Retinal pigment epithelial cell (primary cell): ENCODE data around the gene ANAPC15.
A peak's percentile ranks its signal among the peaks of the same experiment; 100 is the strongest.

Source experiments
- DNase-seq: peaks from one replicate; pipeline ENCODE4 v3.0.0-alpha.2; 2010; ENCODE audit warnings: low read depth
- H3K4me3 ChIP-seq: 2 replicates; pipeline ENCODE4 v1.5.1; 2011; ENCODE audit warnings: mild to moderate bottlenecking, low read length, control low read depth, moderate library complexity
- TF ChIP-seq, protein P1 (sequence below): conservative IDR thresholded peaks from 2 replicates; pipeline ENCODE4 v1.5.1; 2011; ENCODE audit warnings: low read depth, low read length, control low read depth, inconsistent platforms

Gene ANAPC15

DNA sequence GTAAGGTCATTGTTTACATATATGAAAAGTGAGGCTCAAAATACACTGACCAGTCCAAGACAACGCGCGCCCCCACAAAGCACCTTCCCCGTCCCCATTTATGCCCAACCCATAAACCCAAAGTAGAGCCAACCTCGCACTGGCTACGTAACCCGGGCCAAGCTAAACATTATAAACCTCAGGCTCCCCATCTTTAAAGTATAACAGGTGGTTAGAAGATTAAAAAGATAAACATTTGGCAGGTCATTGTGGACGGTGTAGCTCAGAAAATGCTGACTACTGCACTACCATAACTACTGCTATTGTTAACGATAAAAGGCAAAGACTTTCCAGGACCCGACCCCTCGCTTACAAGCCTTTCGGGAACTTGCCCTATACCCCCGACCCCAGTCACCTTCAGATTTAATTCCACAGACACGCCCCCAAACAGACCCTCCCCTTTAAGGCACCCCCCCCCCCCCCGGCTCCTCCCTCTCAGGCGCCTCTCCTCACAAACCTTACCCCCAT, 32.6 kb downstream of the ANAPC15 start:
- DNase-seq: no peak
- TF ChIP-seq, protein P1, sequence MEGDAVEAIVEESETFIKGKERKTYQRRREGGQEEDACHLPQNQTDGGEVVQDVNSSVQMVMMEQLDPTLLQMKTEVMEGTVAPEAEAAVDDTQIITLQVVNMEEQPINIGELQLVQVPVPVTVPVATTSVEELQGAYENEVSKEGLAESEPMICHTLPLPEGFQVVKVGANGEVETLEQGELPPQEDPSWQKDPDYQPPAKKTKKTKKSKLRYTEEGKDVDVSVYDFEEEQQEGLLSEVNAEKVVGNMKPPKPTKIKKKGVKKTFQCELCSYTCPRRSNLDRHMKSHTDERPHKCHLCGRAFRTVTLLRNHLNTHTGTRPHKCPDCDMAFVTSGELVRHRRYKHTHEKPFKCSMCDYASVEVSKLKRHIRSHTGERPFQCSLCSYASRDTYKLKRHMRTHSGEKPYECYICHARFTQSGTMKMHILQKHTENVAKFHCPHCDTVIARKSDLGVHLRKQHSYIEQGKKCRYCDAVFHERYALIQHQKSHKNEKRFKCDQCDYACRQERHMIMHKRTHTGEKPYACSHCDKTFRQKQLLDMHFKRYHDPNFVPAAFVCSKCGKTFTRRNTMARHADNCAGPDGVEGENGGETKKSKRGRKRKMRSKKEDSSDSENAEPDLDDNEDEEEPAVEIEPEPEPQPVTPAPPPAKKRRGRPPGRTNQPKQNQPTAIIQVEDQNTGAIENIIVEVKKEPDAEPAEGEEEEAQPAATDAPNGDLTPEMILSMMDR: no peak

DNA sequence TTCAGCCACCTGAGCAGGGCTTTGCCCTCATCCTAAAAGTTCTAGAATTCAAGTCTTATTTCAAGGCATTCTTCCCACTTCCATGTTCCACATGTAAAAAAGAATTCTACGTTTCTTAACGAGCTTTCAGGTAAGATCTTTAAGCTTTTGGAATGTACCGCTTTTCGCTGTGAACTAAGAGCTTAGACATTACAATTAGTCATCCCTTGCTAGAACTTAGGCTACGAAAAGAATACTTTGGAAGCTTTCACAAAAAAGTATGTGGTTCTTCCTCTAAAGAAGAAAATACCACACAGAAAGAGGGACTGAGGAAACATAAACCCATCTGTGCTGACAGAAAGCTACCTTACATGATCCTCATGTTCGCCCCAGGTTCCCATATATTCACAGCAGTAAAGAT, 34.0 kb downstream of the ANAPC15 start:
- H3K4me3 ChIP-seq: peak overlapping the region; percentile 69
- no peak for DNase-seq
- TF ChIP-seq, protein P1: no peak

More for the DNA sequence above, 32.6 kb downstream of the ANAPC15 start:
- peak overlapping the region; percentile 69 for H3K4me3 ChIP-seq

DNA sequence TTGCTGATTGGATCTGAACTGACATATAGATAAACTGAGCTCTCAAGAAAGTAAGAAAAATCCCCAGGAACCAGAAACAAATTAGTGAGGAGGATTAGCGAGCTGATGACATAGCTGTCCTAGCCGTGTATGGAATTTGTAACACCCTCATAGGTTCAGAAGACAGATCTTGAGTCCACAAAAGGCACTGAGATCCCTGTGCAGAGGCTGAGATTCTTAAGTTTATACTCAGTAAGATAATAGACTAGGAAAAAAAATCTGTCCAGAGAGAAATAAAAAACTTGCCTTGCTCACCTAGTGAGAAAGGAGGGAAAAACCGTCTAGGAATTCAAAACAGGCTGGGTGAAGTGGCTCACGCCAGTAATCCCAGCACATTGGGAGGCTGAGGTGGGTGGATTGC, 36.7 kb downstream of the ANAPC15 start:
- H3K4me3 ChIP-seq: no peak overlapping the region
- TF ChIP-seq, protein P1: no peak
- peak; percentile 39 for DNase-seq

DNA sequence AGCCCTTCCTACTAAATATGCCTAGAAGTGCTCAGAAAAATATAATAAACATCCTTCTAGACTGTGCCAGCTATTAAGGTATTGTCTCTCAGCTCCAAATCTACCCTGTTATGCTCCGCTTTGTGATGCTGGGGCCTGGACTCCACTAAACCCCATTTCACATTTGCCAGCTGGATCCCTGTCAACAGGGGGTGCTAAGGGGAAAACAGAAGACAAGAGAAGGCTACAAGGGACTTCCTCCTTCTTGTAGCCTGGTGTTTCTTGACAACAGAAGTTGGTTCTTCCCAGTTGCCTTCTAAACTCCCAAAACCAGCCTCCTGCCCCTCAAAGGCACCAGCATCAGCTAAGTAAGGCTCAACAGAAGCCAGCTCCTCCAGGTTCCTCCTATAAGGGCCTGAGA, 37.4 kb downstream of the ANAPC15 start:
- no peak for DNase-seq
- TF ChIP-seq, protein P1: peak; percentile 40
- H3K4me3 ChIP-seq: no peak overlapping the region

DNA sequence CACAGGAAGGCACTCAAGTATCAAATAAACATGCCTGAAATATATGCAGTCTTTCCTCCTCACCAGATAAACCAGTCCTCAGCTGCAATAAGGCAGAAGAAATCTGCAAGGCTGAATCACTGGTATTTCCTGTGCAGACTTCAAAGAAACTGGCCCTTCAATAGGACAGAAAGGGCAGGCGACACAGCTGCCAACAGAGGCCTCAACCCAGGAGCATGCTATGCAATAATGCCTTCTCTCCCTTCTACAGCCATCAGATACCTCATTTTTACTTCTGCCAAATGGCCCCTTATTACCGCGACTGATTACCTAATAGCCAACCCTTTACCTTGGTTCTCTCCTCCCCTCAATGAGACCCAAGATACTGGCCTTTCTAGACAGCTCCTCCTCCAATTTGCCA, 40.1 kb downstream of the ANAPC15 start:
- no peak overlapping the region for H3K4me3 ChIP-seq
- TF ChIP-seq, protein P1: no peak
- no peak for DNase-seq

DNA sequence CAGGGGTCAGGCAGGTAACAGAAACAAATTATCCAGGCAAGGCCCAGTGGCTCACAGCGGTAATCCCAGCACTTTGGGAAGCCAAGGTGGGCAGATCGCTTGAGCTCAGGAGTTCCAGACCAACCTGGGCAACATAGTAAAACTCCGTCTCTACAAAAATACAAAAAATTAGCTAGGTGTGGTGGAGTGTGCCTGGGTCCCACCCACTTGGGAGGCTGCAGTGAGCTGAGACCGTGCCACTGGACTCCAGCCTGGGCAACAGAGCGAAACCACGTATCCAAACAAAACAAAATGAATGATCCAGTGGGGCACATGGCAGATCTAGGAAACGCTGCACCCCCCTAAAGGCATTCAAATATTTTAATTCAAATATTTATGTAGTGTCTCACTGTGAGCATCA, 42.0 kb downstream of the ANAPC15 start:
- no peak overlapping the region for H3K4me3 ChIP-seq
- TF ChIP-seq, protein P1: no peak
- DNase-seq: no peak

DNA sequence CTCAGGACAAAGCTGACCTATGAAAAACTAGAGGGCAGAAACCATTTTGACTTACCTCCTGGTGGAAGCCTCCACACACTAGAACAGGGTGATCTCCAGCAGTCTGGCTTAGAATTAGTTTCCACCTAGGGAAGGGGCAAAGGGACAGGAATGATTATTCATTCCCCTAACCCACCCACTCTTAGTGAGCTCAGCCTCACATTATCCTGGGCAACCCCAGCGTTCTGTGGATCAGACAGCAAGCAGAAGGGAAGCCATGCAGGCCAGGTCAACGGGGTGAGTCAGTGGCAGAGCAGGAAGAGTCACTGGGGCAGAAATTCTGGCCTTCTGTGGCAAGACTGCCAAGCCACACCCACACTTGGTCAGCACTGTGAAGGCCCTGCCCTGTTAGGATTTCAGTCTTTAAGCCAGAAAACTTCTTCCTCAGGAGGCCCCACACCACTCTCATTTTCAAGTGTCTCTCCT, 42.7 kb downstream of the ANAPC15 start:
- peak; percentile 37 for DNase-seq
- TF ChIP-seq, protein P1: no peak
- H3K4me3 ChIP-seq: no peak overlapping the region
